A673 (cell line): ENCODE data around the gene OASL. TPM values are rescaled to one million over a fixed set of nuclear protein-coding genes. Genes with fewer than 3 reads are reported as not detected.
A peak's percentile ranks its signal among the peaks of the same experiment; 100 is the strongest.

Experiments
- BruUV-seq: library from RNA; stranded (reverse); fragments of 400-500 nt; replicated peaks from 2 replicates; lab custom pipeline; 2021; lab: Mats Ljungman, UMichigan
- CTCF ChIA-PET: fragments of 300-600 bp; sonication (Branson Sonifier 250); formaldehyde crosslinking; loops from one replicate; lab custom pipeline; 2022; ENCODE audit warnings: antibody characterized with exemption; lab: Charles Lee
- POLR2A ChIA-PET: fragments of 300-600 bp; sonication (Branson Sonifier 250); formaldehyde crosslinking; loops from one replicate; lab custom pipeline; 2022; ENCODE audit warnings: antibody characterized with exemption; ENCODE audit not compliant: low non-redundant PET; lab: Charles Lee
- DNase-seq: peaks from one replicate; pipeline ENCODE4 v3.0.0-alpha.2; 2015; ENCODE audit warnings: low spot score
- H3K27ac ChIP-seq: fragments of 200-600 bp; sonication (generic); 2 replicates; pipeline ENCODE4 v1.5.1; 2016; ENCODE audit warnings: mixed run types, low read depth, mild to moderate bottlenecking, mixed read lengths, antibody characterized with exemption, low read length; ENCODE audit not compliant: poor library complexity, severe bottlenecking
- H3K27me3 ChIP-seq: fragments of 200-600 bp; sonication (generic); replicated peaks from 2 replicates; pipeline ENCODE4 v1.6.1; 2017; ENCODE audit warnings: mixed run types, low read depth, mild to moderate bottlenecking, mixed read lengths, antibody characterized with exemption, low read length; ENCODE audit not compliant: insufficient read depth, poor library complexity
- H3K36me3 ChIP-seq: fragments of 200-600 bp; sonication (generic); 2 replicates; pipeline ENCODE4 v1.6.1; 2016; ENCODE audit warnings: mixed run types, mild to moderate bottlenecking, mixed read lengths, antibody characterized with exemption, low read length; ENCODE audit not compliant: insufficient read depth, poor library complexity, severe bottlenecking
- H3K4me1 ChIP-seq: fragments of 200-600 bp; sonication (generic); 2 replicates; pipeline ENCODE4 v1.6.1; 2017; ENCODE audit warnings: mixed run types, mild to moderate bottlenecking, mixed read lengths, antibody characterized with exemption, low read length; ENCODE audit not compliant: insufficient read depth, poor library complexity, severe bottlenecking
- H3K4me3 ChIP-seq: fragments of 200-600 bp; sonication (generic); 2 replicates; pipeline ENCODE4 v1.5.1; 2016; ENCODE audit warnings: low read depth, mixed run types, mild to moderate bottlenecking, mixed read lengths, low read length; ENCODE audit not compliant: poor library complexity, severe bottlenecking
- H3K9me3 ChIP-seq: fragments of 200-600 bp; sonication (generic); 2 replicates; pipeline ENCODE4 v1.6.1; 2016; ENCODE audit warnings: mixed run types, low read depth, mild to moderate bottlenecking, mixed read lengths, antibody characterized with exemption, low read length; ENCODE audit not compliant: poor library complexity, severe bottlenecking
- CTCF ChIP-seq: fragments of 300-800, 200-600 bp; sonication (generic); conservative IDR thresholded peaks from 2 replicates; pipeline ENCODE4 v1.5.1; 2017; ENCODE audit warnings: low read depth, mild to moderate bottlenecking, antibody characterized with exemption, low read length, moderate library complexity, mixed read lengths
- EZH2 ChIP-seq: fragments of 200-600 bp; sonication (generic); IDR thresholded peaks from 2 replicates; pipeline ENCODE4 v1.6.1; 2017; ENCODE audit warnings: borderline replicate concordance, low read depth, mild to moderate bottlenecking, mixed read lengths, antibody characterized with exemption, low read length; ENCODE audit not compliant: poor library complexity, severe bottlenecking
- intact Hi-C: fragments of 100-400 bp; cut with micrococcal nuclease; formaldehyde crosslinking; loops from one replicate; pipeline ENCODE4 v1.10.0; 2022; ENCODE audit not compliant: unreplicated experiment
- total RNA-seq: library from RNA; stranded (reverse); gene quantifications from 2 replicates; pipeline ENCODE4 v1.2.3, GENCODE V29; 2021

The OASL gene
- total RNA-seq, 1 experiment from 2014 or later = 0.73 TPM

DNA sequence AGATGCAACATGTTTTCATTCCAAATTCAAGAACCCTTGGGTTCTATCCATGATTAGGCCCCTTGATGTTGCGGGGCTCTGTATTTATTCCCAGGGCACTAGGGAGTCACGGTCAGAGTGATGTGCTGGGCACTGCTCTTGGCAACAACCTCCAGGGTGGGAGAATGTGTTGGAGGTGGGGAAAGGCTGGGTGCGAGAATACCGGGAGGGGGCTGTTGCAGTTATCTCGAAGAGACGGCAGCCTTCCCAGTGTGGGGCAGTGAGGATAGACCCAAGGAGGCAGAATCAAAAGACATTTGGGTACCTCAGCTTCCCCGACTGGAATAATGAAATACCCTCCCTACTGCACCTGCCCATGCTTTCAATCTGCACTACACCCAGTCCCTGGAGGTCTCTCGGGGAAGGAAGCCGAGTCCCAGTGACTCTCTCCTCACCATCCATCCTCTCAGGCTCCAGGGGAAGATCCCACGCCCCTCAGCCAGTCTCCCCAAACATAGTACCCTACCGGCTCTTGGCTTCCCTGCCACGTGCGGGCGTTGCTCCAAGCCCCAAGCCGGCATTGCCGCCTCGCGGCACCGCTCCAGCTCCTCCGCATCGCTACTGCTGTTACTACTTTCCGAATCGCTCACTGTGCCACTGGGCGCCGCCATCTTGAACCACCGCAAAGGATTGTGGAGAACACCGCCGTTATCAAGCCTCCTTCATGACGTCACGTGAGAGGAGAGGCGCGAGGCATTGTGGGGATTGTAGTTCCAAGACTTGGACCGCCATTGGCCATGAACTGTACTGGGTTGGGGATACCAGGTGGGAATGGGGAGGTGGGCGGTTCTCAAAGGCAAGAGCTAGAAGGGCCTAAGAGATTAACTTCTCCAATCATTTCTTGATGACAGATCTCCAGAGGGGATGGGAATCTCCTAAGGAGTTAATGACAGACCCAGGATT is 22.9 kb downstream of the OASL start, which contains the start of gene C12orf43:
TSS of gene C12orf43 (minus strand) at position 663 of the 942 bp plus-strand sequence. CDS start at position 650, 13 bp downstream.
- H3K9me3 ChIP-seq = no peaks in the 10 kb centered on the region
- TSS peak; percentile 61 for BruUV-seq
- no peaks in the 10 kb centered on the region for H3K27me3 ChIP-seq
- TF ChIP-seq CTCF (no peak), EZH2 (no peak)
- H3K36me3 ChIP-seq = peaks cover 6% of the 10 kb centered on the region
- peak within 1 kb of the TSS; percentile 62 for H3K27ac ChIP-seq
- DNase-seq = peak; percentile 95
- intact Hi-C loops = no loop called here
- ChIA-PET POLR2A (no interaction called here), CTCF (no interaction called here)
- H3K4me1 ChIP-seq = peaks cover 7% of the 10 kb centered on the region
- H3K4me3 ChIP-seq = peak within 1 kb of the TSS; percentile 69

GRCh38 chr12:121013715-121014114 is 25.3 kb downstream of the OASL start:
- BruUV-seq = no TSS peak
- Histone ChIP-seq H3K4me3 (no peak overlapping the region), H3K4me1 (peaks cover 7% of the 10 kb centered on the region), H3K36me3 (peaks cover 20% of the 10 kb centered on the region), H3K9me3 (no peaks in the 10 kb centered on the region), H3K27me3 (no peaks in the 10 kb centered on the region), H3K27ac (no peak overlapping the region)
- POLR2A ChIA-PET = interaction anchor here (0.6 kb wide), 1 partner anchor 21 kb away, joined by 3 read pairs; no protein-coding TSS in a partner anchor
- CTCF ChIA-PET = interaction anchor here (0.7 kb wide), 1 partner anchor 38 kb away, joined by 13 read pairs; no protein-coding TSS in a partner anchor
- no peak for DNase-seq
- intact Hi-C loops = no loop called here
- TF ChIP-seq CTCF = no peak
- no peak for TF ChIP-seq EZH2

DNA sequence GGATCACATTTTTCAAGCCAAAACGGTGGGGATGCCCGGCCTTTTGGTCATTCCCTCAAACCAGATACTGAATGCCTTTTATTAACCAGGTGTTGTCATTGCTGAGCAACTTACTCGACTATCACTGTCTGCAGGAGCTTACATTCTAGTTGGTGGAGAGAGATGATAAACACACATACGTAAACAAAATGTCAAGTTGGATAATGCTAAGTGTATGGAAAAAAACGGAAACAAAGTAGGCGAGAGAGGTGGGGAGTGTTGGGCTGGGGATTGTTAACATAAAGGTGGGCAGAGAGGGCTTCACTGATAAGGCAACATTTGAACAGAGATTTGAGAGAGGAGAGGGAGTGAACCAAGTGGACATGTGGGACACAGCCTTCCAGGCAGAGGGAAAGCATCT is 27.2 kb downstream of the OASL start:
- peaks cover 25% of the 10 kb centered on the region for H3K36me3 ChIP-seq
- TF ChIP-seq EZH2 (no peak), CTCF (no peak)
- ChIA-PET CTCF (no interaction called here), POLR2A (interaction anchor here (0.7 kb wide), 1 partner anchor 104 kb away, joined by 3 read pairs; no protein-coding TSS in a partner anchor)
- H3K4me3 ChIP-seq = no peak overlapping the region
- no peak overlapping the region for H3K27ac ChIP-seq
- no TSS peak for BruUV-seq
- no peaks in the 10 kb centered on the region for H3K27me3 ChIP-seq
- DNase-seq = no peak
- no peaks in the 10 kb centered on the region for H3K9me3 ChIP-seq
- intact Hi-C loops = no loop called here
- H3K4me1 ChIP-seq = peaks cover 7% of the 10 kb centered on the region
